ENCODE measurements around the gene VARS2.

DNA sequence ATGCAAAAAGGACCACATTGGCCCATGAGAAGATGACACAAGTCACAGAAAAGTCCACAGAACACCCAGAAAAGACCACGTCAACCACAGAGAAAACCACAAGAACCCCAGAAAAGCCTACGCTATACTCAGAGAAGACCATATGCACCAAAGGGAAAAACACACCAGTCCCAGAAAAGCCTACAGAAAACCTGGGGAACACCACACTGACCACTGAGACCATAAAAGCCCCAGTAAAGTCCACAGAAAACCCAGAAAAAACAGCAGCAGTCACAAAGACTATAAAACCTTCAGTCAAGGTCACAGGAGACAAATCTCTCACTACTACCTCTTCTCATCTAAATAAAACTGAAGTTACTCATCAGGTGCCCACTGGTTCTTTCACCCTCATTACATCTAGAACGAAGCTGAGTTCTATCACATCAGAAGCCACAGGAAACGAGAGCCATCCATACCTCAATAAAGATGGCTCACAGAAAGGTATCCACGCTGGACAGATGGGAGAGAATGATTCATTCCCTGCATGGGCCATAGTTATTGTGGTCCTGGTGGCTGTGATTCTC, 38.0 kb downstream of the VARS2 start:
- TF ChIP-seq, protein P1, sequence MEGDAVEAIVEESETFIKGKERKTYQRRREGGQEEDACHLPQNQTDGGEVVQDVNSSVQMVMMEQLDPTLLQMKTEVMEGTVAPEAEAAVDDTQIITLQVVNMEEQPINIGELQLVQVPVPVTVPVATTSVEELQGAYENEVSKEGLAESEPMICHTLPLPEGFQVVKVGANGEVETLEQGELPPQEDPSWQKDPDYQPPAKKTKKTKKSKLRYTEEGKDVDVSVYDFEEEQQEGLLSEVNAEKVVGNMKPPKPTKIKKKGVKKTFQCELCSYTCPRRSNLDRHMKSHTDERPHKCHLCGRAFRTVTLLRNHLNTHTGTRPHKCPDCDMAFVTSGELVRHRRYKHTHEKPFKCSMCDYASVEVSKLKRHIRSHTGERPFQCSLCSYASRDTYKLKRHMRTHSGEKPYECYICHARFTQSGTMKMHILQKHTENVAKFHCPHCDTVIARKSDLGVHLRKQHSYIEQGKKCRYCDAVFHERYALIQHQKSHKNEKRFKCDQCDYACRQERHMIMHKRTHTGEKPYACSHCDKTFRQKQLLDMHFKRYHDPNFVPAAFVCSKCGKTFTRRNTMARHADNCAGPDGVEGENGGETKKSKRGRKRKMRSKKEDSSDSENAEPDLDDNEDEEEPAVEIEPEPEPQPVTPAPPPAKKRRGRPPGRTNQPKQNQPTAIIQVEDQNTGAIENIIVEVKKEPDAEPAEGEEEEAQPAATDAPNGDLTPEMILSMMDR (IDR thresholded peaks at IDR 0.05), result no peak
- no peak for TF ChIP-seq EZH2 (IDR thresholded peaks at IDR 0.05; ENCODE audit: borderline replicate concordance, insufficient read depth, low read depth, low read length, poor library complexity, severe bottlenecking)

Measured in B cell (primary cell).